K562 (cell line): ENCODE measurements around the gene RAB40AL. TPM values are rescaled to one million over a fixed set of nuclear protein-coding genes. Genes with fewer than 3 reads are reported as not detected.

Source experiments
- ATAC-seq: fragments of 200-7000 bp; cut with Tn5 transposase; 3 replicates; pipeline ENCODE4 v1.9.1; 2020; ENCODE audit warnings: moderate library complexity
- BruUV-seq: library from RNA; stranded (reverse); fragments of 400-500 nt; replicated peaks from 2 replicates; lab custom pipeline; 2021; lab: Mats Ljungman, UMichigan
- CTCF ChIA-PET: fragments of 300-600 bp; formaldehyde crosslinking; extraction: SDS; loops from one replicate; lab custom pipeline; 2021; ENCODE audit warnings: low intra/inter-chr PET ratio; lab: Yijun Ruan, JAX
- POLR2A ChIA-PET: fragments of 300-600, 350-650 bp; sonication (Branson Sonifier 250); formaldehyde crosslinking; extraction: SDS; loops from one replicate; lab custom pipeline; 2021; ENCODE audit warnings: antibody characterized with exemption, inconsistent platforms; lab: Yijun Ruan, JAX
- DNase-seq, 4 experiments: peaks; one replicate each; pipeline versions ENCODE4 v3.0.0 to v3.0.0-alpha.2; 2011 to 2018; ENCODE audit warnings: low spot score in 3 of 4, mixed read lengths in 3 of 4; ENCODE audit errors: extremely low read depth in 1 of 4
- FAIRE-seq: peaks from 2 replicates; lab custom pipeline; 2011; peaks lifted over from hg19 to GRCh38; lab: Jason Lieb, UNC
- H2AFZ ChIP-seq: 2 replicates; pipeline ENCODE4 v1.6.0; 2011; ENCODE audit warnings: low read depth, low read length, control low read depth, inconsistent platforms
- H3K27ac ChIP-seq: fragments of 200-600 bp; 3 replicates; pipeline ENCODE4 v1.8.0; 2011; ENCODE audit warnings: low read depth, mild to moderate bottlenecking, control low read depth, inconsistent platforms, low read length, moderate library complexity, mixed read lengths; ENCODE audit errors: extremely low read depth
- H3K27me3 ChIP-seq, 2 experiments: fragments of 300-600 bp in 1 of 2; 2 replicates in 1 of 2; 3 replicates in 1 of 2; pipeline versions ENCODE4 v1.6.0 to v1.8.0; 2011; ENCODE audit warnings: inconsistent platforms in 2 of 2, low read length in 2 of 2, mild to moderate bottlenecking in 1 of 2, mixed read lengths in 1 of 2, moderate library complexity in 1 of 2; ENCODE audit not compliant: control insufficient read depth in 2 of 2, insufficient read depth in 2 of 2
- H3K36me3 ChIP-seq: fragments of 300-600 bp; 3 replicates; pipeline ENCODE4 v1.8.0; 2011; ENCODE audit warnings: mild to moderate bottlenecking, low read length, inconsistent platforms; ENCODE audit not compliant: control insufficient read depth, insufficient read depth
- H3K4me1 ChIP-seq, 2 experiments: fragments of 200-600 bp in 1 of 2; replicated peaks in 1 of 2; 2 replicates in 1 of 2; 3 replicates in 1 of 2; pipeline versions ENCODE4 v1.5.1 to v1.8.0; 2011; ENCODE audit warnings: inconsistent platforms in 2 of 2, low read length in 2 of 2, mild to moderate bottlenecking in 1 of 2, mixed read lengths in 1 of 2, moderate library complexity in 1 of 2; ENCODE audit not compliant: control insufficient read depth in 2 of 2, insufficient read depth in 2 of 2
- H3K4me2 ChIP-seq: 2 replicates; pipeline ENCODE4 v1.6.1; 2011; ENCODE audit warnings: low read length, control low read depth, inconsistent platforms, mixed read lengths; ENCODE audit not compliant: insufficient read depth
- H3K4me3 ChIP-seq: fragments of 200-600 bp; sonication (generic), shearing (Covaris generic); 2 replicates; pipeline ENCODE4 v1.5.1; 2016; ENCODE audit warnings: control low read depth, inconsistent platforms
- H3K79me2 ChIP-seq: fragments of 200-600 bp; 3 replicates; pipeline ENCODE4 v1.8.0; 2011; ENCODE audit warnings: low read length, inconsistent platforms; ENCODE audit not compliant: control insufficient read depth, insufficient read depth
- H3K9ac ChIP-seq, 2 experiments: 2 replicates each; pipeline versions ENCODE4 v1.6.0 to v1.6.1; 2011; ENCODE audit warnings: low read depth in 2 of 2, low read length in 2 of 2, control low read depth in 1 of 2, inconsistent platforms in 1 of 2, mild to moderate bottlenecking in 1 of 2, mixed read lengths in 1 of 2; ENCODE audit not compliant: insufficient read depth in 1 of 2
- H3K9me1 ChIP-seq: one replicate; pipeline ENCODE4 v1.6.0; 2011; ENCODE audit warnings: inconsistent platforms, mild to moderate bottlenecking, low read length, moderate library complexity; ENCODE audit not compliant: control insufficient read depth, insufficient read depth
- H3K9me3 ChIP-seq: replicated peaks from 2 replicates; pipeline ENCODE4 v1.5.1; 2011; ENCODE audit warnings: low read depth, low read length, inconsistent platforms; ENCODE audit not compliant: control insufficient read depth, insufficient read depth
- H4K20me1 ChIP-seq: replicated peaks from 2 replicates; pipeline ENCODE4 v1.6.1; 2011; ENCODE audit warnings: low read length, inconsistent platforms, mixed read lengths; ENCODE audit not compliant: control insufficient read depth, insufficient read depth
- CTCF ChIP-seq, 3 experiments: IDR thresholded peaks in 2 of 3; conservative IDR thresholded peaks in 1 of 3; 2 replicates each; pipeline ENCODE4 v1.5.1; 2011 to 2012; ENCODE audit warnings: low read length in 3 of 3, mild to moderate bottlenecking in 3 of 3, control low read depth in 2 of 3, improper control_type of control experiment in 1 of 3, inconsistent platforms in 1 of 3, low read depth in 1 of 3, mixed read lengths in 1 of 3, moderate library complexity in 1 of 3; ENCODE audit not compliant: insufficient read depth in 2 of 3
- PHF20 ChIP-seq: fragments of 450-650 bp; IDR thresholded peaks from 2 replicates; pipeline ENCODE4 v1.6.1; 2018; ENCODE audit not compliant: partially characterized antibody
- RAD21 ChIP-seq, 2 experiments: fragments of 250-450 bp in 1 of 2; fragments of 450-650 bp in 1 of 2; sonication (Bioruptor Pico) in 1 of 2; formaldehyde crosslinking in 1 of 2; IDR thresholded peaks in 1 of 2; conservative IDR thresholded peaks in 1 of 2; 2 replicates each; pipeline versions ENCODE4 v1.4.0 to v1.8.0; 2020 to 2022; ENCODE audit warnings: mild to moderate bottlenecking in 2 of 2, moderate library complexity in 1 of 2
- SIX5 ChIP-seq, 2 experiments: IDR thresholded peaks; 2 replicates each; pipeline ENCODE4 v1.6.1; 2011; ENCODE audit warnings: low read length in 2 of 2, borderline replicate concordance in 1 of 2, low read depth in 1 of 2, mild to moderate bottlenecking in 1 of 2, moderate library complexity in 1 of 2; ENCODE audit not compliant: insufficient read depth in 1 of 2
- SMC3 ChIP-seq: conservative IDR thresholded peaks from 2 replicates; pipeline ENCODE4 v1.6.1; 2011; ENCODE audit warnings: low read depth, low read length, improper control_type of control experiment; ENCODE audit not compliant: insufficient read depth
- VEZF1 ChIP-seq: fragments of 200-800 bp; sonication (Bioruptor generic); IDR thresholded peaks from 2 replicates; pipeline ENCODE4 v1.6.1; 2017; ENCODE audit warnings: missing genetic modification characterization, missing compliant biosample characterization
- ZNF280B ChIP-seq: fragments of 250-450 bp; sonication (Bioruptor Pico); IDR thresholded peaks from 2 replicates; pipeline ENCODE4 v1.5.1; 2021; ENCODE audit warnings: mild to moderate bottlenecking
- WGBS: fragments of 100-300 bp; shearing (Covaris generic); methylation state at CpG from one replicate; pipeline ENCODE4 v1.1.6; 2016; ENCODE audit warnings: low coverage, mixed read lengths; ENCODE audit not compliant: insufficient coverage; ENCODE audit errors: missing lambda C conversion rate; 5-methylcytosine and 5-hydroxymethylcytosine counted together
- in situ Hi-C: fragments of 300-500 bp; cut with MboI; formaldehyde crosslinking; loops from 4 replicates; pipeline ENCODE4 v1.15.0; 2018; ENCODE audit warnings: inconsistent platforms, mixed read lengths
- intact Hi-C: fragments of 100-400 bp; cut with micrococcal nuclease; formaldehyde crosslinking; loops from 2 replicates; pipeline ENCODE4 v1.14.2; 2022
- polyA plus RNA-seq, 8 experiments: library from polyadenylated mRNA; depleted of rRNA in 4 of 8; stranded (reverse) in 5 of 8; unstranded in 3 of 8; fragments of >200 nt; fragmentation: Nextera tagmentation in 2 of 8; fragmentation: Illumina TruSeq in 1 of 8; extraction: Ambion mirVana in 2 of 8; extraction: Trizol in 1 of 8; gene quantifications; 2 replicates each; pipeline versions ENCODE4 v1.2.1 to v1.2.3, GENCODE V29; 2011 to 2014; ENCODE audit warnings: inconsistent platforms in 1 of 8, missing spikeins in 1 of 8
- total RNA-seq, 7 experiments: library from RNA; depleted of rRNA in 6 of 7; stranded (reverse); fragments of >200 nt in 6 of 7; fragmentation: Illumina TruSeq in 2 of 7; extraction: Trizol in 2 of 7; gene quantifications; 2 replicates each; pipeline versions ENCODE4 v1.2.1 to v1.2.3, GENCODE V29; 2011 to 2021; ENCODE audit warnings: low replicate concordance in 1 of 7

Gene RAB40AL
- total and polyA plus RNA-seq, 9 of the 15 experiments (the other 6 are each of a cell fraction or from before 2014, with no cell fraction given): 0.13 to 0.44 (median 0.42) TPM; not detected in 4

GRCh38 chrX:102950908-102951866, 14.1 kb downstream of the RAB40AL start:
- TF ChIP-seq PHF20 (no peak), SMC3 (0 out of 2 replicates have a peak, but pooled peaks have one; percentile 21), ZNF280B (CRISPR knock-in tag) (no peak), RAD21 (CRISPR knock-in tag; conservative IDR thresholded peaks at IDR 0.05 in 1 of 2, IDR thresholded peaks at IDR 0.05 in 1 of 2) (peak; percentile 31 to 51; a peak in 3 of 4 replicates), VEZF1 (CRISPR knock-in tag) (peak; percentile 19; the same call in 1 of the 2 replicates), CTCF (IDR thresholded peaks at IDR 0.05 in 2 of 3, conservative IDR thresholded peaks at IDR 0.05 in 1 of 3; ENCODE audit: insufficient read depth in 2 of 3, low read depth in 1 of 3, low read length in 3 of 3) (peak; percentile 67 to 68 (median 68)), SIX5 (IDR thresholded peaks at IDR 0.05; ENCODE audit: borderline replicate concordance in 1 of 2, insufficient read depth in 1 of 2, low read depth in 1 of 2, low read length in 2 of 2) (no peak)
- Histone ChIP-seq H3K4me1 (no peaks in the 10 kb centered on the region; a peak in 1 of 5 replicates), H3K4me2 (peak overlapping the region; percentile 77), H4K20me1 (no peaks in the 10 kb centered on the region), H3K4me3 (no peak overlapping the region), H3K9me3 (no peaks in the 10 kb centered on the region), H3K27me3 (no peaks in the 10 kb centered on the region), H2AFZ (peak overlapping the region; percentile 74; the same call in 1 of the 2 replicates), H3K79me2 (no peaks in the 10 kb centered on the region), H3K9me1 (no peaks in the 10 kb centered on the region), H3K9ac (no peak overlapping the region), H3K27ac (no peak overlapping the region), H3K36me3 (no peaks in the 10 kb centered on the region)
- ChIA-PET POLR2A (interaction anchor here (0.6 to 1.3 kb wide), 3 partner anchors 39 to 238 kb away, joined by 3 read pairs; no protein-coding TSS in a partner anchor), CTCF (interaction anchor here (0.7 to 1.7 kb wide), 5 partner anchors 207 to 513 kb away, joined by 3 to 14 read pairs (median 4); no protein-coding TSS in a partner anchor)
- BruUV-seq: no TSS peak
- in situ Hi-C loops (no loop called here), intact Hi-C loops (loop anchor here (1.0 to 5.0 kb wide), 3 partner anchors 207 to 301 kb away; no protein-coding TSS in a partner anchor)
- ATAC-seq (peak; percentile 91), FAIRE-seq (peak; percentile 70), DNase-seq (peak; percentile 30 to 65 (median 48))
- 1% methylated on average over 13 of the region's 14 CpGs for WGBS
